ENCODE results near the gene ADAMTS2. TPM values are rescaled to one million over a fixed set of nuclear protein-coding genes. Genes with fewer than 3 reads are reported as not detected.

ADAMTS2 gene
- total RNA-seq, 5 donors from 2014 or later (not counting 1 experiment from before 2014, with no cell fraction given) = 0.09 to 0.23 TPM; not detected in 3

DNA sequence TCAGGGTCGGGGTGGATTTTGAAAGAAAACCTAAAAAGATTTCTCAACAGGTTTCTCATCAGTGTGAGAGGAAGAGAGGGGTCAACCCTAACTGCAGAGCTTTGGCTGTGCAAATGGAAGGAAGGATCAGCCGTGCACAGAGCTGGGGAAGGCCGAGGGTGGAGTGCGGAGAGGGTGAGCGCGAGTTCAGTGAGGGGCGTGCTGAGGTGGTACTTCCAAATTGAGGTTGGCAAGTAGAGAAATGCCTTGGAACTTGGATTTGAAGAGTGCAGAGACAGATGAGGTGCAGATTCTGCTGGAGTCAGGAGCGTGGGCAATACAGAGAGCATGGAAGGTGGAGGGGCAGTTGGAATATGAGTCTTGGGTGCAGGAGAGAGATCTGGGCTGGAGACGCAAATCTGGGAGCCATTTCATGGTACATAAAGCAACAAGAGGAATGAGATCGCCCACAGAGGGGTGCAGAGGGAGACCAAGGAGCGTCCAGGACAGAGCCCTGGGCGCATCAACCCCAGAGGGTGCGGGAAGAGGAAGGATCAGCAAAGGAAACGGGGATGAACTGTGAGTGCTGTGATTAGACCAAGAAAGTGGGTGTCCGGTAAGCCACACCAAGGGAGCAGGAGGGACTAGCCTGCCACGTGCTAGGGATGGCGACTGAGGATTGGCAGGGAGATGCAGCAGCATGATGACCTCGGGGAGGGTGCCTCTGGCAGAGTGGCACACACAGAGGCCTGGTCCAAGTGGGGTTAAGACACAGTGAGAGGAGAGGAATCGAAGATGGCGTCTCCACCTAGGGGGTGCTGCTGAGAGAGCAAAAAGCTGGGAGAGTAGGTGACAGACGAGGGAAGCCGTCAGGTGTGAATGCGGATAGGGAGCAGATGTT is 105.8 kb downstream of the ADAMTS2 start:
- Mint-ChIP-seq H3K36me3 (no peaks in the 10 kb centered on the region), H3K4me1 (no peaks in the 10 kb centered on the region)
- POLR2A ChIA-PET = no interaction called here

DNA sequence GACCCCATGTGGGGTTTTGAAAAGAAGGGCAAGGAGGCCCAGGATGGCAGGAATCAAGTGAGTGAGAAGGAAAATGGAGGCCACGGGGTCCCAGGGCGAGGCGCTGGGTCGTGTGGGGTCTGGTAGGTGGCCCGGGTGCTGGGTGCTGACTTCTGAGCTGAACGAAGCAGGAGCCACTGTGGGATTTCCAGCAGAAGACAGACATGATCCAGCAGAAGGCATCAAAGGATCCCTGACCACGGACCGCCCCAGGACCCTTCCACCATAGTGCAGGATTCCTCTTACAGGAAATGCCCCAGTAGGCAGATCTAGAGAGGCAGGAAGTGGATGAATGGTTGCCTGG is 106.7 kb downstream of the ADAMTS2 start:
- Histone ChIP-seq H3K27ac (ENCODE audit: low read length) (no peak overlapping the region), H3K9me3 (no peaks in the 10 kb centered on the region), H3K4me1 (ENCODE audit: control insufficient read depth in 1 of 2, extremely low read depth in 1 of 2, insufficient read depth in 2 of 2, low read length in 2 of 2) (no peaks in the 10 kb centered on the region), H3K36me3 (ENCODE audit: control insufficient read depth in 2 of 2, extremely low read depth in 1 of 2, insufficient read depth in 1 of 2, low read length in 1 of 2) (no peaks in the 10 kb centered on the region), H3K4me3 (ENCODE audit: control insufficient read depth in 1 of 2, extremely low read depth in 1 of 2, low read length in 1 of 2) (no peak overlapping the region), H3K27me3 (replicated peaks in 1 of 2; ENCODE audit: control insufficient read depth in 2 of 2, extremely low read depth in 1 of 2, insufficient read depth in 2 of 2, low read length in 1 of 2) (peaks cover 0 to 48% of the 10 kb centered on the region in 2 experiments)
- DNase-seq (peak in 1 of 35 experiments; percentile 10), ATAC-seq (replicated peaks in 1 of 4) (no peak)
- Mint-ChIP-seq H3K27me3 (peaks cover 26 to 28% of the 10 kb centered on the region in 2 donors), H3K9me3 (peaks cover 0 to 5% (median under 1%) of the 10 kb centered on the region in 3 donors), H3K27ac (no peak overlapping the region), H3K4me3 (no peak overlapping the region), H3K36me3 (no peaks in the 10 kb centered on the region), H3K4me1 (no peaks in the 10 kb centered on the region)
- WGBS (ENCODE audit: insufficient coverage) = 75% methylated on average over 7 of the region's 8 CpGs
- ChIA-PET CTCF (no interaction called here), POLR2A (no interaction called here)

More for the DNA sequence above, 105.8 kb downstream of the ADAMTS2 start:
- Mint-ChIP-seq H3K27me3 (peaks cover 21 to 27% of the 10 kb centered on the region in 2 donors), H3K4me3 (no peak overlapping the region), H3K9me3 (peaks cover 4 to 5% (median 4%) of the 10 kb centered on the region in 3 donors), H3K27ac (no peak overlapping the region)
- H3K27me3 ChIP-seq (replicated peaks in 1 of 2; ENCODE audit: control insufficient read depth in 2 of 2, extremely low read depth in 1 of 2, insufficient read depth in 2 of 2, low read length in 1 of 2) = peaks cover 0 to 43% of the 10 kb centered on the region in 2 experiments
- no peaks in the 10 kb centered on the region for H3K36me3 ChIP-seq (ENCODE audit: control insufficient read depth in 2 of 2, extremely low read depth in 1 of 2, insufficient read depth in 1 of 2, low read length in 1 of 2)
- no peaks in the 10 kb centered on the region for H3K4me1 ChIP-seq (ENCODE audit: control insufficient read depth in 1 of 2, extremely low read depth in 1 of 2, insufficient read depth in 2 of 2, low read length in 2 of 2)
- no peaks in the 10 kb centered on the region for H3K9me3 ChIP-seq
- H3K4me3 ChIP-seq (ENCODE audit: control insufficient read depth in 1 of 2, extremely low read depth in 1 of 2, low read length in 1 of 2) = no peak overlapping the region
- CTCF ChIA-PET = no interaction called here
- H3K27ac ChIP-seq (ENCODE audit: low read length) = no peak overlapping the region
- ATAC-seq (replicated peaks in 1 of 4) (no peak), DNase-seq (peak in 1 of 35 experiments; percentile 1)
- 85% methylated on average over 22 of the region's 23 CpGs for WGBS (ENCODE audit: insufficient coverage)

DNA sequence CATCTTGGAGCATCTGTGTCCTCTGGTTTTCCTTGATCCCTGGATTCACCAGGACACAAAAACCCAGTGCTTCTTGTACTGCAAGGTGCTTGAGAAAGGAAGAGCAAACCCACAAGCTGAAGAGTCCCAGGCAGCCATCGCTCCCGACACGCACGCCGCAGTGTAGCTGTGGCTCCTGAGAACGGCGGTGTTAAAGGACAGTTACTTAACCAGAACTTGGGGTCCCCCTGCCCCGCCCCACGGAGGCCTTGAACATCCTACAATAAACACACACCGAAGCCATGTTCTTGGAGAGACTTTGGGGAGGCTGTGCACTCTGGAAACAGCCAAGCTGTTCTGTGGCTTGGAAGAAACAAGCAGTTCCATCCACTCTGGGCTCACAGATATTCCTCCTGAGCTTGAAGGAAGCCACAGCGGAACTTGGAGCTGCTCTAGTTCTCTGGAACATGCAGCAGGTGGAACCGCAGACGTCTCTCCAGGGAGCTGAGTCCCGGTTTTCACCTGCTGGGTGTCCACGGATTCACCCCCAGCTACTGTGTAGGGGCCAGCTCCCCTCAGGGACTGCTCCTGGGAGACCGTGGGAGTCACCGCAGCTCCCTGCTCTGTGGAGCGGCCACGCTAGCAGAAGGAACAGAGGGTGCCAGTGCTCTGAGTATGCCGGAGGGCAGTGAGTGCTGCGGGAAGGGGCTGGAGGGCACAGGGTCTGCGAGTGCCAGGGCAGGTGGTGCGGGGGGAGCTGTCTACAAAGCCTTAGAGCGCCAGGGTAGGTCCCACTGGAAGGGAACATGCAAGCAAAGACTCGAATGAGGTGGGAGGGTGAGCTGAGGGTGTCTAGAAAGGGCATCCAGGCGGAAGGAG is 107.3 kb downstream of the ADAMTS2 start:
- H3K36me3 Mint-ChIP-seq = no peaks in the 10 kb centered on the region
- H3K27ac ChIP-seq (ENCODE audit: low read length) = no peak overlapping the region
- no peaks in the 10 kb centered on the region for H3K4me1 Mint-ChIP-seq
- no peaks in the 10 kb centered on the region for H3K9me3 ChIP-seq
- ATAC-seq (replicated peaks in 1 of 4) (no peak), DNase-seq (peak in 1 of 35 experiments; percentile 11)
- peaks cover 26 to 28% of the 10 kb centered on the region in 2 donors for H3K27me3 Mint-ChIP-seq
- peaks cover 0 to 5% (median 0%) of the 10 kb centered on the region in 3 donors for H3K9me3 Mint-ChIP-seq
- ChIA-PET CTCF (no interaction called here), POLR2A (no interaction called here)
- H3K4me3 ChIP-seq (ENCODE audit: control insufficient read depth in 1 of 2, extremely low read depth in 1 of 2, low read length in 1 of 2) = no peak overlapping the region
- no peaks in the 10 kb centered on the region for H3K4me1 ChIP-seq (ENCODE audit: control insufficient read depth in 1 of 2, extremely low read depth in 1 of 2, insufficient read depth in 2 of 2, low read length in 2 of 2)
- no peak overlapping the region for H3K27ac Mint-ChIP-seq
- no peaks in the 10 kb centered on the region for H3K36me3 ChIP-seq (ENCODE audit: control insufficient read depth in 2 of 2, extremely low read depth in 1 of 2, insufficient read depth in 1 of 2, low read length in 1 of 2)
- 84% methylated on average over 23 of the region's 26 CpGs for WGBS (ENCODE audit: insufficient coverage)
- peaks cover 0 to 46% of the 10 kb centered on the region in 2 experiments for H3K27me3 ChIP-seq (replicated peaks in 1 of 2; ENCODE audit: control insufficient read depth in 2 of 2, extremely low read depth in 1 of 2, insufficient read depth in 2 of 2, low read length in 1 of 2)
- no peak overlapping the region for H3K4me3 Mint-ChIP-seq

DNA sequence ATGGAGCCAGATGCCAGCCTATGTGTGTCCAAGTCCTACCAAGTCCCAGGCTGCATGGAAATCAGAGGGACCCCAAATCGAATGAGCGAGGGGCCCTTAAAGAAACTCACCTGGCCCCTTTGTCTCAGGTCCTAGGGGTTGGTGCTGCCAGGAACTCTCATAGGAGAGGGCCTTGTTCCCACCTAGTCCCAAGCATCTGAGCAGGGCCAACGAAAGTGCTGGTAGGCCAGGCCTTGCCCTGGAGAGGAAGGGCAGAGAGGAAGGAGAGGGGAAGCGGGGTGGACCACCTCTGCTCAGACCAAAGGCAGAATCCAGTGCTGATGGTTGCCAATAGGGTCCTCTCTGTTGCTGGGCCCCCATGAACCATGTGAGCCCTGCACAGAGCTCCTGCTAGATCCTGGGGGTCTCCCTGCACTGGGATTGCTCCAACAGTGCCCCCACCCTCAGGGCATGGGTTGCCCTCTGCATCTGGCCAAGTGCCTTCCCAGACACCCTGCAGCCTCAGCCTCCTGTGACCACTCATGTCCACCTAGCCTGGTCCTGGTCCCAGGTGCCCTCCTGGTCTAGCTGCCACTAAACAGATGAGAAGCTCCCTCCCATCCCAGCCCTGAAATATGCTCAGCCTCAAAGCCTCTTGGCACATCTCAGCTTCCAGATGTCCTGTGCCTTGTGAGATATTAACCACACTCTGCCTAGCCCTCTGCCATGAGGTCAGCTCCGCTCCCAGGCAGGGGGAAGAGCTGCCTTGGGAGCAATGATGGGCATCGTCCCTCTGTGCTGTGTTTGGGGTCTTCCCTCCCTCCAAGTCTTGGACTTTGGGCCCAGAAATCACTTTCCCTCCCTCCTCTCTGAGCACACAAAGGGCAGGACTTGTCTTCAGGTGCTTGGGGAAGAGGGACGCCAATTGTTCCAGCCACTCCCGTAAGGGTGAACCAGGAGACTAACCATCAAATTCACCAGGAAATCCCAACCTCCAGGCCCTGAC is 109.6 kb downstream of the ADAMTS2 start:
- POLR2A ChIA-PET = no interaction called here
- Histone ChIP-seq H3K4me1 (ENCODE audit: control insufficient read depth in 1 of 2, extremely low read depth in 1 of 2, insufficient read depth in 2 of 2, low read length in 2 of 2) (no peaks in the 10 kb centered on the region), H3K36me3 (ENCODE audit: control insufficient read depth in 2 of 2, extremely low read depth in 1 of 2, insufficient read depth in 1 of 2, low read length in 1 of 2) (no peaks in the 10 kb centered on the region), H3K9me3 (no peaks in the 10 kb centered on the region), H3K27me3 (replicated peaks in 1 of 2; ENCODE audit: control insufficient read depth in 2 of 2, extremely low read depth in 1 of 2, insufficient read depth in 2 of 2, low read length in 1 of 2) (peaks cover 0 to 39% of the 10 kb centered on the region in 2 experiments), H3K27ac (ENCODE audit: low read length) (no peak overlapping the region), H3K4me3 (ENCODE audit: control insufficient read depth in 1 of 2, extremely low read depth in 1 of 2, low read length in 1 of 2) (no peak overlapping the region)
- no peaks in the 10 kb centered on the region for H3K36me3 Mint-ChIP-seq
- H3K27ac Mint-ChIP-seq = no peak overlapping the region
- WGBS (ENCODE audit: insufficient coverage) = 61% methylated on average over 4 of the region's 8 CpGs
- no peak for ATAC-seq (replicated peaks in 1 of 4)
- H3K4me1 Mint-ChIP-seq = no peaks in the 10 kb centered on the region
- peaks cover 21 to 26% of the 10 kb centered on the region in 2 donors for H3K27me3 Mint-ChIP-seq
- DNase-seq = peak in 1 of 35 experiments; percentile 10
- CTCF ChIA-PET = no interaction called here
- no peak overlapping the region for H3K4me3 Mint-ChIP-seq
- H3K9me3 Mint-ChIP-seq = peaks cover 0 to 5% (median 0%) of the 10 kb centered on the region in 3 donors

DNA sequence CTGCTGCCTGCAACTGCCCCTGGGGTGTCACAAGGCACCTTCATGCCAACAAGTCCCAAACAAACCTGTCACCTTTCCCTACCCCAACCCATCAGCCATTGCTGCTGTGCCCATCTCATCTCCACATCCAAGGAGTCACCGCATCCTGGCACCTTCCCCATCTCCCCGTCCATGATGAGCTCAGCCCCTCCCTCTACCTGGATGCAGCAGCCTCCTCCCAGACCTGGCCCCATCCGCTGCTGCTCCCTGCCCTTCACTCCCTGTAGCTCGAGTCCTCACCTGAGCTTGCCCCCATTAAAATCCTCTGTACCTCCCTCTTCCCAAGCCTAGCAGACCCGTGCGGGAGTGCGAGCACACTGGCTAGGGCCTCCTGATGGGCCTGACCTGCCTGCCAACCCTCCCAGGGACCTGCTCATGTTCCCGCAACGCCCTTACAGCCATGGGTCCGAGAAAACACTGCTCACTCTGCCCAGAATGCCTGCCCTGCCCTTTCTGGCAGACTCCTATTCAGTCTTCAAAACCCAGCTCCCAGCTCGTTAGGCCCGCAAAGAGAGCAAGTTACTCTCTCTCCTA is 110.6 kb downstream of the ADAMTS2 start:
- Histone ChIP-seq H3K27ac (ENCODE audit: low read length) (no peak overlapping the region), H3K36me3 (ENCODE audit: control insufficient read depth in 2 of 2, extremely low read depth in 1 of 2, insufficient read depth in 1 of 2, low read length in 1 of 2) (no peaks in the 10 kb centered on the region), H3K9me3 (no peaks in the 10 kb centered on the region), H3K4me3 (ENCODE audit: control insufficient read depth in 1 of 2, extremely low read depth in 1 of 2, low read length in 1 of 2) (no peak overlapping the region), H3K27me3 (replicated peaks in 1 of 2; ENCODE audit: control insufficient read depth in 2 of 2, extremely low read depth in 1 of 2, insufficient read depth in 2 of 2, low read length in 1 of 2) (peaks cover 0 to 33% of the 10 kb centered on the region in 2 experiments), H3K4me1 (ENCODE audit: control insufficient read depth in 1 of 2, extremely low read depth in 1 of 2, insufficient read depth in 2 of 2, low read length in 2 of 2) (no peaks in the 10 kb centered on the region)
- ATAC-seq (replicated peaks in 1 of 4) = no peak
- Mint-ChIP-seq H3K9me3 (peaks cover 0 to 5% (median 0%) of the 10 kb centered on the region in 3 donors), H3K27ac (no peak overlapping the region), H3K36me3 (no peaks in the 10 kb centered on the region), H3K4me1 (no peaks in the 10 kb centered on the region), H3K4me3 (no peak overlapping the region), H3K27me3 (peaks cover 13 to 19% of the 10 kb centered on the region in 2 donors)
- ChIA-PET CTCF (no interaction called here), POLR2A (no interaction called here)
- DNase-seq = peak in 1 of 35 experiments; percentile 12
- WGBS (ENCODE audit: insufficient coverage) = 79% methylated on average over 12 of the region's 12 CpGs

Measured in T-cell (primary cell).